Measurements from ENCODE around the gene KITLG. TPM values are rescaled to one million over a fixed set of nuclear protein-coding genes. Genes with fewer than 3 reads are reported as not detected.

KITLG gene
- polyA plus RNA-seq, 1 of the 3 experiments (the other 2 are of a cell fraction) = 8.9 TPM

DNA sequence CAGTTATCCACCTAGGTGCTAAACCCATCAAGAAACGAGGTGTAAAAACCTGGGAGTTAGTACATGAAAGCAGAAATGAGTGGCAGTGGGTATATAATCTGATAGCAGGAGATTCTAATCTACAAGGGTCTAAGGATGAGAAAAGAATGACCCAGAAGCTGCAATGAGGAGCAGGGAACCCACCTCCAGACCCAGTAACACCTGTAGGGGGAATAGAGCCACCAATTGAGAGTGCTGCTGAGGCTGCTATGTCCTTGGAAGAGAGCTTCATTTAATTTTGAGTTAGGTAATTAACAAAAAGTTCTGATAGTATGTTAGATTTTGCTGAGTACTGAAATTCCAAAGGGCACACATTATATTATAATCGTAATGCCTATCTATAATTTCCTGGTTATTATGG is 89.8 kb downstream of the KITLG start:
- no peak for TF ChIP-seq SIN3A (IDR thresholded peaks at IDR 0.05; ENCODE audit: borderline replicate concordance, low read depth, low read length)
- no peak for TF ChIP-seq TAF1 (IDR thresholded peaks at IDR 0.05; ENCODE audit: borderline replicate concordance, low read depth, low read length)
- no peak for TF ChIP-seq GATA2 (CRISPR knock-in tag; IDR thresholded peaks at IDR 0.05)
- no peak for TF ChIP-seq FOXJ3 (CRISPR knock-in tag; IDR thresholded peaks at IDR 0.05)
- TF ChIP-seq POLR2AphosphoS5 (IDR thresholded peaks at IDR 0.05; ENCODE audit: low read depth, low read length) = no peak
- no peak for TF ChIP-seq FOXM1 (IDR thresholded peaks at IDR 0.05; ENCODE audit: low read depth)
- TF ChIP-seq FOSL2 (IDR thresholded peaks at IDR 0.05; ENCODE audit: borderline replicate concordance, low read depth) = no peak
- TF ChIP-seq, protein P1, sequence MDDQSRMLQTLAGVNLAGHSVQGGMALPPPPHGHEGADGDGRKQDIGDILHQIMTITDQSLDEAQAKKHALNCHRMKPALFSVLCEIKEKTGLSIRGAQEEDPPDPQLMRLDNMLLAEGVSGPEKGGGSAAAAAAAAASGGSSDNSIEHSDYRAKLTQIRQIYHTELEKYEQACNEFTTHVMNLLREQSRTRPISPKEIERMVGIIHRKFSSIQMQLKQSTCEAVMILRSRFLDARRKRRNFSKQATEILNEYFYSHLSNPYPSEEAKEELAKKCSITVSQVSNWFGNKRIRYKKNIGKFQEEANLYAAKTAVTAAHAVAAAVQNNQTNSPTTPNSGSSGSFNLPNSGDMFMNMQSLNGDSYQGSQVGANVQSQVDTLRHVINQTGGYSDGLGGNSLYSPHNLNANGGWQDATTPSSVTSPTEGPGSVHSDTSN (IDR thresholded peaks at IDR 0.05) = no peak
- no peak for TF ChIP-seq ELF1 (IDR thresholded peaks at IDR 0.05)
- TF ChIP-seq, protein P2, sequence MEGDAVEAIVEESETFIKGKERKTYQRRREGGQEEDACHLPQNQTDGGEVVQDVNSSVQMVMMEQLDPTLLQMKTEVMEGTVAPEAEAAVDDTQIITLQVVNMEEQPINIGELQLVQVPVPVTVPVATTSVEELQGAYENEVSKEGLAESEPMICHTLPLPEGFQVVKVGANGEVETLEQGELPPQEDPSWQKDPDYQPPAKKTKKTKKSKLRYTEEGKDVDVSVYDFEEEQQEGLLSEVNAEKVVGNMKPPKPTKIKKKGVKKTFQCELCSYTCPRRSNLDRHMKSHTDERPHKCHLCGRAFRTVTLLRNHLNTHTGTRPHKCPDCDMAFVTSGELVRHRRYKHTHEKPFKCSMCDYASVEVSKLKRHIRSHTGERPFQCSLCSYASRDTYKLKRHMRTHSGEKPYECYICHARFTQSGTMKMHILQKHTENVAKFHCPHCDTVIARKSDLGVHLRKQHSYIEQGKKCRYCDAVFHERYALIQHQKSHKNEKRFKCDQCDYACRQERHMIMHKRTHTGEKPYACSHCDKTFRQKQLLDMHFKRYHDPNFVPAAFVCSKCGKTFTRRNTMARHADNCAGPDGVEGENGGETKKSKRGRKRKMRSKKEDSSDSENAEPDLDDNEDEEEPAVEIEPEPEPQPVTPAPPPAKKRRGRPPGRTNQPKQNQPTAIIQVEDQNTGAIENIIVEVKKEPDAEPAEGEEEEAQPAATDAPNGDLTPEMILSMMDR (IDR thresholded peaks at IDR 0.05) = no peak
- TF ChIP-seq MXI1 (IDR thresholded peaks at IDR 0.05; ENCODE audit: low read depth, low read length) = no peak
- no peak for TF ChIP-seq MEF2A (IDR thresholded peaks at IDR 0.05; ENCODE audit: borderline replicate concordance, low read depth)
- TF ChIP-seq TEAD4 (IDR thresholded peaks at IDR 0.05; ENCODE audit: borderline replicate concordance, insufficient read depth) = no peak
- no peak for TF ChIP-seq RAD21 (IDR thresholded peaks at IDR 0.05; ENCODE audit: low read length)
- TF ChIP-seq, protein P3, sequence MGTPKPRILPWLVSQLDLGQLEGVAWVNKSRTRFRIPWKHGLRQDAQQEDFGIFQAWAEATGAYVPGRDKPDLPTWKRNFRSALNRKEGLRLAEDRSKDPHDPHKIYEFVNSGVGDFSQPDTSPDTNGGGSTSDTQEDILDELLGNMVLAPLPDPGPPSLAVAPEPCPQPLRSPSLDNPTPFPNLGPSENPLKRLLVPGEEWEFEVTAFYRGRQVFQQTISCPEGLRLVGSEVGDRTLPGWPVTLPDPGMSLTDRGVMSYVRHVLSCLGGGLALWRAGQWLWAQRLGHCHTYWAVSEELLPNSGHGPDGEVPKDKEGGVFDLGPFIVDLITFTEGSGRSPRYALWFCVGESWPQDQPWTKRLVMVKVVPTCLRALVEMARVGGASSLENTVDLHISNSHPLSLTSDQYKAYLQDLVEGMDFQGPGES (IDR thresholded peaks at IDR 0.05; ENCODE audit: low read depth, low read length) = no peak
- TF ChIP-seq JUND (IDR thresholded peaks at IDR 0.05) = no peak
- TF ChIP-seq, protein P4, sequence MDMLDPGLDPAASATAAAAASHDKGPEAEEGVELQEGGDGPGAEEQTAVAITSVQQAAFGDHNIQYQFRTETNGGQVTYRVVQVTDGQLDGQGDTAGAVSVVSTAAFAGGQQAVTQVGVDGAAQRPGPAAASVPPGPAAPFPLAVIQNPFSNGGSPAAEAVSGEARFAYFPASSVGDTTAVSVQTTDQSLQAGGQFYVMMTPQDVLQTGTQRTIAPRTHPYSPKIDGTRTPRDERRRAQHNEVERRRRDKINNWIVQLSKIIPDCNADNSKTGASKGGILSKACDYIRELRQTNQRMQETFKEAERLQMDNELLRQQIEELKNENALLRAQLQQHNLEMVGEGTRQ (IDR thresholded peaks at IDR 0.05; ENCODE audit: borderline replicate concordance, low read depth, low read length) = no peak
- no peak for TF ChIP-seq EP300 (IDR thresholded peaks at IDR 0.05; ENCODE audit: borderline replicate concordance in 1 of 2, low read depth in 1 of 2, low read length in 1 of 2)
- no peak for TF ChIP-seq EZH2phosphoT487 (IDR thresholded peaks at IDR 0.05; ENCODE audit: borderline replicate concordance, low read depth)
- TF ChIP-seq, protein P5, sequence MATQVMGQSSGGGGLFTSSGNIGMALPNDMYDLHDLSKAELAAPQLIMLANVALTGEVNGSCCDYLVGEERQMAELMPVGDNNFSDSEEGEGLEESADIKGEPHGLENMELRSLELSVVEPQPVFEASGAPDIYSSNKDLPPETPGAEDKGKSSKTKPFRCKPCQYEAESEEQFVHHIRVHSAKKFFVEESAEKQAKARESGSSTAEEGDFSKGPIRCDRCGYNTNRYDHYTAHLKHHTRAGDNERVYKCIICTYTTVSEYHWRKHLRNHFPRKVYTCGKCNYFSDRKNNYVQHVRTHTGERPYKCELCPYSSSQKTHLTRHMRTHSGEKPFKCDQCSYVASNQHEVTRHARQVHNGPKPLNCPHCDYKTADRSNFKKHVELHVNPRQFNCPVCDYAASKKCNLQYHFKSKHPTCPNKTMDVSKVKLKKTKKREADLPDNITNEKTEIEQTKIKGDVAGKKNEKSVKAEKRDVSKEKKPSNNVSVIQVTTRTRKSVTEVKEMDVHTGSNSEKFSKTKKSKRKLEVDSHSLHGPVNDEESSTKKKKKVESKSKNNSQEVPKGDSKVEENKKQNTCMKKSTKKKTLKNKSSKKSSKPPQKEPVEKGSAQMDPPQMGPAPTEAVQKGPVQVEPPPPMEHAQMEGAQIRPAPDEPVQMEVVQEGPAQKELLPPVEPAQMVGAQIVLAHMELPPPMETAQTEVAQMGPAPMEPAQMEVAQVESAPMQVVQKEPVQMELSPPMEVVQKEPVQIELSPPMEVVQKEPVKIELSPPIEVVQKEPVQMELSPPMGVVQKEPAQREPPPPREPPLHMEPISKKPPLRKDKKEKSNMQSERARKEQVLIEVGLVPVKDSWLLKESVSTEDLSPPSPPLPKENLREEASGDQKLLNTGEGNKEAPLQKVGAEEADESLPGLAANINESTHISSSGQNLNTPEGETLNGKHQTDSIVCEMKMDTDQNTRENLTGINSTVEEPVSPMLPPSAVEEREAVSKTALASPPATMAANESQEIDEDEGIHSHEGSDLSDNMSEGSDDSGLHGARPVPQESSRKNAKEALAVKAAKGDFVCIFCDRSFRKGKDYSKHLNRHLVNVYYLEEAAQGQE (IDR thresholded peaks at IDR 0.05; ENCODE audit: low read depth, low read length) = no peak
- Histone ChIP-seq H3F3A (replicated peaks; ENCODE audit: insufficient read depth) (peaks cover 74% of the 10 kb centered on the region), H4K20me1 (ENCODE audit: insufficient read depth) (no peaks in the 10 kb centered on the region), H3K9me3 (no peaks in the 10 kb centered on the region), H3K27ac (ENCODE audit: low read depth in 2 of 2, low read length in 1 of 2) (no peak overlapping the region), H3K79me2 (ENCODE audit: insufficient read depth) (peaks cover 3% of the 10 kb centered on the region; the same call in 1 of the 2 replicates), H2AFZ (ENCODE audit: low read depth) (no peak overlapping the region), H3K9ac (no peak overlapping the region), H3K36me3 (replicated peaks in 1 of 2; ENCODE audit: control insufficient read depth in 1 of 2, insufficient read depth in 2 of 2, low read length in 1 of 2) (peaks cover 0 to 33% of the 10 kb centered on the region in 2 experiments), H3K4me2 (no peak overlapping the region), H3K27me3 (ENCODE audit: insufficient read depth) (no peaks in the 10 kb centered on the region), H3K4me3 (ENCODE audit: low read depth in 2 of 2, low read length in 1 of 2) (no peak overlapping the region), H3K4me1 (ENCODE audit: control insufficient read depth in 1 of 2, insufficient read depth in 2 of 2, low read depth in 1 of 2, low read length in 1 of 2) (no peaks in the 10 kb centered on the region; a peak in 1 of 4 replicates), H3K9me2 (no peaks in the 10 kb centered on the region)
- CTCF ChIA-PET = no interaction called here
- 92% methylated on average over 2 of the region's 2 CpGs for WGBS (ENCODE audit: low lambda C conversion rate)
- no peak for DNase-seq
- POLR2A ChIA-PET = no interaction called here

Data from SK-N-SH (cell line).